ENCODE results near the gene ACOT7.

The ACOT7 gene

DNA sequence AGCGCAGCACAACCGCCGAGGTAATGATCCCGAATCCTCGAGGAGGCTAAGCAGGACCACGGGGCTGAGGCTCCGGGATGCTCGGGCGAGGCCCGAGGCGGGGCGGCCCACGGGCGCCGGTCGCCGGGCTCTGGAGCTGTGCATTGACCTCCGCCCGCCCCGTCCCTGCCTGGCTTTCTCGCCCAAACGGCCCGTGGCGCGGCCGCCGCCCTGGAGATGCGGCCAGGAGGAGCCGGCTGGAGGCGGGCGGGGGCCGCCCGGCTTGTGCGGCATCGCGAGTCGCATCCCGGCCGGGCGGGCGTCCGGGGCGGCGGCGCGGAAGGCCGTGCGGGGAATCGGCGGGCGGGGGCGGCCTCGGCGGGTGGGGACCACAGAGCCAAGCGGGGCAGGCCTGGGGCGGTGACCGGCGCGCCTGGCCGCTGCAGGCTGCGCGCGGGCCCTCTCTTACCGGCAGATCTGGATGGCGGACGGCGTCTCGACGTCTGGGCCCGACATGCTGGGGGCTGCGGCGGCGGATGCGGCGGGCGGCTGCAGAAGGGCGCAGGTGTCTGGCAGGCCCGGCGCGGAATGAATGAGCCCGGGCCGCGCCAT is 663 bp downstream of the ACOT7 start:
- peak overlapping the region; percentile 89 for H2AFZ ChIP-seq (ENCODE audit: low read depth)
- no peaks in the 10 kb centered on the region; the same call in 1 of the 2 replicates for H3K36me3 ChIP-seq (ENCODE audit: insufficient read depth)
- peak overlapping the region; percentile 97; the same call in 1 of the 2 replicates for H3K9ac ChIP-seq
- no peaks in the 10 kb centered on the region for H3K27me3 ChIP-seq (ENCODE audit: insufficient read depth, low read depth)
- no peak overlapping the region for H3K4me3 ChIP-seq (IDR thresholded peaks at IDR 0.05; ENCODE audit: insufficient read depth, low read depth, low read length)
- peak overlapping the region; percentile 98; the same call in 1 of the 2 replicates for H3K27ac ChIP-seq
- peaks cover 34% of the 10 kb centered on the region; the same call in 1 of the 2 replicates for H3K79me2 ChIP-seq (ENCODE audit: insufficient read depth, low read depth)
- H3K4me2 ChIP-seq: peak overlapping the region; percentile 98
- TF ChIP-seq, protein P1, sequence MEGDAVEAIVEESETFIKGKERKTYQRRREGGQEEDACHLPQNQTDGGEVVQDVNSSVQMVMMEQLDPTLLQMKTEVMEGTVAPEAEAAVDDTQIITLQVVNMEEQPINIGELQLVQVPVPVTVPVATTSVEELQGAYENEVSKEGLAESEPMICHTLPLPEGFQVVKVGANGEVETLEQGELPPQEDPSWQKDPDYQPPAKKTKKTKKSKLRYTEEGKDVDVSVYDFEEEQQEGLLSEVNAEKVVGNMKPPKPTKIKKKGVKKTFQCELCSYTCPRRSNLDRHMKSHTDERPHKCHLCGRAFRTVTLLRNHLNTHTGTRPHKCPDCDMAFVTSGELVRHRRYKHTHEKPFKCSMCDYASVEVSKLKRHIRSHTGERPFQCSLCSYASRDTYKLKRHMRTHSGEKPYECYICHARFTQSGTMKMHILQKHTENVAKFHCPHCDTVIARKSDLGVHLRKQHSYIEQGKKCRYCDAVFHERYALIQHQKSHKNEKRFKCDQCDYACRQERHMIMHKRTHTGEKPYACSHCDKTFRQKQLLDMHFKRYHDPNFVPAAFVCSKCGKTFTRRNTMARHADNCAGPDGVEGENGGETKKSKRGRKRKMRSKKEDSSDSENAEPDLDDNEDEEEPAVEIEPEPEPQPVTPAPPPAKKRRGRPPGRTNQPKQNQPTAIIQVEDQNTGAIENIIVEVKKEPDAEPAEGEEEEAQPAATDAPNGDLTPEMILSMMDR (conservative IDR thresholded peaks at IDR 0.05; ENCODE audit: low read depth, low read length): no peak
- H3K4me1 ChIP-seq (ENCODE audit: low read depth, poor library complexity, severe bottlenecking): peaks cover 23% of the 10 kb centered on the region
- no peaks in the 10 kb centered on the region for H4K20me1 ChIP-seq (ENCODE audit: insufficient read depth)

DNA sequence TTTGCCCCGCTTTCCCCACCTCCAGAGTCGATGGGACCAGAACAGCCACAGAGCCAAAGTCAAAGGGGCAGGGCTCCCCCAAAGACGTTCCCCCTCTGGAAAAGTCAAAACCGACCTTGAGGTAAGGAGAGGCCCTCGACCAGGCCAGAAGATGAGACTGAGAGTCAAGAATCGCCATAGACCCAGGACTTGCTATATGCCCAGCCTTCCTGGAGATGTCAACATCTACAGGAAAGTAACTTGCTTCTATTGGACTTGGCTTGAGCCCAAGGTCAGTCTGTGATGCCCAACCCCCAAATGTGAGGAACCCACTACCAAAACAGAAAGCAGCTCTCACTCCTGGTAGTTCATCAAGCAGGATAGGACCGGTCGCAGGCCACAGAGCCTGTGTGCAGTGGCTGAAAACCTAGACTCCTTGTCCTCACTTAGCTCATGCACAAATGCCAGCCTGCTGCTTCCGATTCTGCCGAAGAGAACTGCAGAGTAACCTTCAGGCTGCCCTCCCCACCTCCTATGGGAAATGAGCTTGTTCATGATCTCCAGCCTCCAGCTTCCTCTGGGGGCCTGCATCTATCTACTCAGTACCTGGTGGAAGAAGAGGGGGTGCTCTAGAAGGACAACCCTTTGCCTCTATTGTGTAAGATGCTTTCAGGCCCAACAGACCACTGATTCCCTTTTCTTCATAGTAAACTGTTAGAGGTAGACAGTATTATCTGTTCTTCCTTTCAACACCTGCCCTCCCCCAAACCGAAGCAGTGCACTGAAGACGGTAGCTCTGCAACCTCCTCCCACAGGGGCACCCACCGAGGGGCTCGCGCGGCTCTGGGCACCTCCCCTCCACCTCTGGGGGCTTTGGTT is 1.4 kb downstream of the ACOT7 start:
- peak overlapping the region; percentile 97; the same call in 1 of the 2 replicates for H3K9ac ChIP-seq
- peak overlapping the region; percentile 89 for H2AFZ ChIP-seq (ENCODE audit: low read depth)
- no peaks in the 10 kb centered on the region for H3K27me3 ChIP-seq (ENCODE audit: insufficient read depth, low read depth)
- no peak overlapping the region for H3K4me3 ChIP-seq (IDR thresholded peaks at IDR 0.05; ENCODE audit: insufficient read depth, low read depth, low read length)
- no peak overlapping the region for H3K27ac ChIP-seq
- H3K4me2 ChIP-seq: peak overlapping the region; percentile 98
- H4K20me1 ChIP-seq (ENCODE audit: insufficient read depth): no peaks in the 10 kb centered on the region
- peaks cover 23% of the 10 kb centered on the region for H3K4me1 ChIP-seq (ENCODE audit: low read depth, poor library complexity, severe bottlenecking)
- TF ChIP-seq, protein P1 (conservative IDR thresholded peaks at IDR 0.05; ENCODE audit: low read depth, low read length): no peak
- peaks cover 40% of the 10 kb centered on the region; the same call in 1 of the 2 replicates for H3K79me2 ChIP-seq (ENCODE audit: insufficient read depth, low read depth)
- H3K36me3 ChIP-seq (ENCODE audit: insufficient read depth): no peaks in the 10 kb centered on the region; the same call in 1 of the 2 replicates

DNA sequence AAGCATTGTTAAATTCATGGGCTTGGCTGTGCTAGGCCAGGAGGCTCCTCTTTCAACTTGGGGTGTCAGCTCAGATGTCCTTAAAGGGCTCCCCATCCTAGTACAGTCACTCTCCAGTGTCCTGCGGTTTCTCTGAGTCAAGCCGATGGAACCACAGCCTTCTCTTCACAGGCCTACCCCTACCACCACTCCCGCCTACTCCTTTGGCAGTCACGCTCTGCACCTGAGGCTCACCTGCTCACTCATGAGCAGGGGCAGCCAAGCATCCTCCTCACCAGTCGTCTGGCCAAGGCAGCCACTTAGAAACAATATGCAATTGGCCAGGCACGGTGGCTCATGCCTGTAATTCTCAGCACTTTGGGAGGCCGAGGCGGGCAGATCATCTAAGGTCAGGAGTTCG is 3.6 kb downstream of the ACOT7 start:
- TF ChIP-seq, protein P1 (conservative IDR thresholded peaks at IDR 0.05; ENCODE audit: low read depth, low read length): no peak
- Histone ChIP-seq H3K9ac (no peak overlapping the region), H4K20me1 (ENCODE audit: insufficient read depth) (no peaks in the 10 kb centered on the region), H3K4me2 (no peak overlapping the region), H3K36me3 (ENCODE audit: insufficient read depth) (no peaks in the 10 kb centered on the region; the same call in 1 of the 2 replicates), H2AFZ (ENCODE audit: low read depth) (no peak overlapping the region), H3K4me1 (ENCODE audit: low read depth, poor library complexity, severe bottlenecking) (peaks cover 22% of the 10 kb centered on the region), H3K4me3 (IDR thresholded peaks at IDR 0.05; ENCODE audit: insufficient read depth, low read depth, low read length) (no peak overlapping the region), H3K79me2 (ENCODE audit: insufficient read depth, low read depth) (peaks cover 51% of the 10 kb centered on the region; the same call in 1 of the 2 replicates), H3K27me3 (ENCODE audit: insufficient read depth, low read depth) (no peaks in the 10 kb centered on the region), H3K27ac (no peak overlapping the region)

DNA sequence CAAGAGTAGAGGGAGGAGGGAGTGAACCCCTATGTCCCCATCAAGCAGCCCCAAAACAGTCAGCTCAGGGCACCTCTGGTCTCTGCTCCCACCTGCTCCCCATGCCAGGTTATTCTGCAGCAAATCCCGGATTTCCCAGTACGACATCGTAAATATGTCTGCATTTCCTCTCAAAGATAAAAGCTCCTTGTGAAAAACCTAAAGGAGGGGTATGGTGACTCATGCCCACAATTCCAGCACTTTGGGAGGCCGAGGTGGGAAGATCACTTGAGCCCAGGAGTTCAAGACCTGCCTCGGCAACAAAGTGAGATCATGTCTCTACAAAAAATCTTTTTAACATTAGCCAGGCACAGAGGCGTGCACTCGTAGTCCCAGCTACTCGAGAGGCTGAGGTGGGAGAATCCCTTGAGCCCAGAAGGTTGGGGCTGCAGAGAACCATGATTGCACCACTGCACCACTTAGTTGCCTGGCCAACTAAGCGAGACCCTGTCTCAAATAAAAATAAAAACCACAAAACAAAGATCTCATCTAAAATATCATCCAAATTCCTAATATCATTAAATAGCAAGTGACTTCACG is 7.1 kb downstream of the ACOT7 start:
- Histone ChIP-seq H3K4me3 (IDR thresholded peaks at IDR 0.05; ENCODE audit: insufficient read depth, low read depth, low read length) (no peak overlapping the region), H3K36me3 (ENCODE audit: insufficient read depth) (no peaks in the 10 kb centered on the region; the same call in 1 of the 2 replicates), H3K27ac (no peak overlapping the region), H3K27me3 (ENCODE audit: insufficient read depth, low read depth) (no peaks in the 10 kb centered on the region), H3K9ac (no peak overlapping the region), H3K79me2 (ENCODE audit: insufficient read depth, low read depth) (peaks cover 50% of the 10 kb centered on the region; the same call in 1 of the 2 replicates), H2AFZ (ENCODE audit: low read depth) (no peak overlapping the region), H3K4me1 (ENCODE audit: low read depth, poor library complexity, severe bottlenecking) (peaks cover 1% of the 10 kb centered on the region), H3K4me2 (no peak overlapping the region), H4K20me1 (ENCODE audit: insufficient read depth) (no peaks in the 10 kb centered on the region)
- TF ChIP-seq, protein P1 (conservative IDR thresholded peaks at IDR 0.05; ENCODE audit: low read depth, low read length): no peak
